Measurements from ENCODE around the gene CHRNA9. TPM values are rescaled to one million over a fixed set of nuclear protein-coding genes. Genes with fewer than 3 reads are reported as not detected.
"Not testable (repeated sequence)": the region's sequence is repeated elsewhere in the genome, so short reads cannot be mapped to it uniquely, and the experiment has no call there.

The CHRNA9 gene
- 0.35 TPM for polyA plus RNA-seq (2013, experiment 1 of 2; ENCODE audit: insufficient read length)
- 0.06 TPM for polyA plus RNA-seq (2013, experiment 2 of 2; ENCODE audit: insufficient read length)

GRCh38 chr4:40334591-40335524 is at the start of gene CHRNA9:
Gene CHRNA9, plus strand, starts transcription at chr4:40335333. Its CDS starts 135 bp downstream, at chr4:40335468.
- no peak for DNase-seq

GRCh38 chr4:40285692-40286091 is 49.4 kb upstream of the CHRNA9 start:
- no peak for DNase-seq

DNA sequence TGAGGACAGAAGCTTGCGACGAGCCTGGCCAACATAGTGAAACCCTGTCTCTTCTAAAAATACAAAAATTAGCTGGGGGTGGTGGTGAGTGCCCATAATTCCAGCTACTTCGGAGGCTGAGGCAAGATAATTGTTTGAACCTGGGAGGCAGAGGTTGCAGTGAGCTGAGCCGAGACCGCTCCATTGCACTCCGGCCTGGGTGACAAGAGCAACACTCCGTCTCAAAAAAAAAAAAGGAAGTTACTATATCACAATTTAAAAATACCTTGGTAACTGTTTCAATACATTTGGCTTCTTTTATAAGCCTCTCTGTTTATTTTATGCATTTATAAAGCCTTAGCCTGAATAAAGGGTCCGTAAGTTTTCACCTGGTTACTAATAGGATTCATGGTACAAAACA is 46.6 kb upstream of the CHRNA9 start:
- no peak for DNase-seq

DNA sequence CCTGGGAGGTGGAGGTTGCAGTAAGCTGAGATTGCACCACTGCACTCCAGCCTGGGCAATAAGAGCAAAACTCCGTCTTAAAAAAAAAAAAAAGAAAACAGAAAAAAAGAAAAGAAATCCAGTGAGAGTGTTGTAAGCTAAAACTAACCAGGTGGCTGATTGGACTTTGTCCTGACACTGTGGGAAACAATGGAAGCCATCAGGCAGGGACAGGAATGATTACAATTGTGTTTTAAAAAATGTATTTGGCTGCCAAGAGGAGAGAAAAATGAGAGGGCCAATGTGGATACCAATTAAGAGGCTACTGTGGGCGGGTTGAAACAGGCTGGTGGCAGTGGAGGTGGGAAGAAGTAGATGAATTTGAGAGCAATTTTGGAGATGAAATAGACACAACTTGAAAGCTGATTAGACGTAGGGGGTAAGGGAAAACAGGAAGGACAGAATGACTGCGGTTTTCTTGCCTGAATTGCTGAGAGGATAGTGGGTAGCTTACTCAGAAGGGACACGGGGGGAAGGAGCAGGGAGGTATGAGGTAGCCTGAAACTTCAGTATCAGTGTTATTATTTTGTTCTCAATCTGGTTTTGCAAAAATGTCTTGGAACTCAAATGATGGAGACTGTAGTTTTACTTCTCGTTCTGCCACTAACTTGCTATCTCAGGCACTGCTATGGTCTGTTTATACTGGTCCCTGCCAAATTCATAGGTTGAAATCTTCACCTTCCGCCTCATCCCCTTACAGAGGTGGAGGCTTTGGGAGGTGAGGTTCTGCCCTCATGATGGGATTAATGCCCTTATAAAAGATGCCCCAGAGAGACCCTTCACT is 45.6 kb upstream of the CHRNA9 start:
- DNase-seq, result no peak

DNA sequence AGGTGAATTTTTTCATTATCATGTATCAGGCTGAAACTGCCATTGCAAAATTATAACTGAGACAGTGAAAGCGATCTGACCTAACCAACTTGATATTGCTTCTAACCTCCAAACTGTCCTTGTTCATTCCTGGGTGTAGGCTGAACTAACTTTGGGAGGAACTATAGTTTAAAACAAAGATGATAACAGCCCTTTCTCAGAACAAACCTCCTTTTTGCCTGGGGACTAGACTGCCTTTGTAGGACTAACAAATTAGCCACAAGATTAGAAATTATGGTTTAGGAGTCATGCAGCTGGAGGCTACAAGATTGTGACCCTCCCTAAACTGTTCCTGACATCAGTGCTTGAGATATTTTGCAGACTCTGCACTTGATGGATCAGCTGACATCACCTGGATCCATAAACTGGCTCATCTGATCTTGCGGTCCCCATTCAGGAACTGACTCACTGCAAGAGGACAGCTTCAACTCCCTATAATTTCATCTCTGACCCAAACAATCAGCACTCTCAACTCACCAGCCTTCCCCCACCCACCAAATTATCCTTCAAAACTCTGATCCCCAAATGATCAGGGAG is 44.4 kb upstream of the CHRNA9 start:
- DNase-seq, result not testable (repeated sequence)

DNA sequence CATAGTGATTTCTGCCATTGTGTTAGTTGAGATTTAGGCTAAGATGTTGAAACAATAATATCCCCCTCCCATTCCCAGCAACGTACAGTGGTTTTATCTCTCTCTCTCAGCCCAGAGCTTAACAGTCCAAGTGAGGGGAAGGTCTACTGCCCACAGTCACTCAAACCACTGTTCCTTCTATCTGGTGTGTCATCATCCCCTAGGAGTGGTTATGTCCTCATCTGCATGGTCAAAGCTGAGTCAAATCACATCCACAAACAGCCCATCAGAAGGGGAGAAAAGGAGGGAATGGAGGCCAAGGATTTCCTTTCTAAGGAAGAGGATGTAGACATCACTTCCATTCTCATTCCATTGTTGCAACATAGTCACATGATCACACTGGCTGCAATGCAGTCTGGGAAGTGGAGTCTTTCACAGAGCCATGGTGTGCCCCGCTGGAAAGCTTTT is 42.8 kb upstream of the CHRNA9 start:
- peak; percentile 6 for DNase-seq

- no peak for DNase-seq
Observed at GRCh38 chr4:40294339-40294738, 40.8 kb upstream of the CHRNA9 start.

GRCh38 chr4:40295030-40295429 is 40.1 kb upstream of the CHRNA9 start:
- not testable (repeated sequence) for DNase-seq

- DNase-seq, result no peak
Observed at GRCh38 chr4:40295572-40295971, 39.6 kb upstream of the CHRNA9 start.

GRCh38 chr4:40299126-40299525 is 36.0 kb upstream of the CHRNA9 start:
- DNase-seq, result no peak

DNA sequence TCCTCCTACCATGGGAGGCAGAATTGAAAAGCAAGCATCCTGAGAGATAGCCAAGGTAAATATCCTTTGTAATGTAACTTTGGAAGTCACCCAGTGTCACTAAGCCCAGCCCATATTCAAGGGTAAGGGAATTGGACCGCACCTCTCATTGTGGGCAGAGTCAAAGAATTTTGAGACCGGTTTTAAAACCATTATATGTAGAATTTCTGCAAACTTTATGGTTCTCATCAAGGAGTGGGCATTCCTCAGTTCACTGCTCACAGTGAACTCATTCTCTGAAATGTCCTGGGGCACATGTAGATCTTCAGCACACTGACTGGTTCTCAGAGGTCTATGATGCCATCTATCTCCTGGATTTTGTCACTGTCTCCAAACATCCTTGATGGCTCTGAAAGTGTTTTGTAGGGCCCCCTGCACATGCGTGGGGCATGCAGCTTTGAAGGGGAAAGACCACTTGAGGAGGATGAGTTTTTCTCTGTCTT is 35.3 kb upstream of the CHRNA9 start:
- DNase-seq, result no peak

- no peak for DNase-seq
Observed at GRCh38 chr4:40300371-40301162, 34.6 kb upstream of the CHRNA9 start.

GRCh38 chr4:40301603-40302002 is 33.5 kb upstream of the CHRNA9 start:
- no peak for DNase-seq

GRCh38 chr4:40303751-40304150 is 31.4 kb upstream of the CHRNA9 start:
- no peak for DNase-seq

- no peak for DNase-seq
Observed at GRCh38 chr4:40305328-40306170, 29.6 kb upstream of the CHRNA9 start.

- DNase-seq, result no peak
Observed at GRCh38 chr4:40306226-40306625, 28.9 kb upstream of the CHRNA9 start.

DNA sequence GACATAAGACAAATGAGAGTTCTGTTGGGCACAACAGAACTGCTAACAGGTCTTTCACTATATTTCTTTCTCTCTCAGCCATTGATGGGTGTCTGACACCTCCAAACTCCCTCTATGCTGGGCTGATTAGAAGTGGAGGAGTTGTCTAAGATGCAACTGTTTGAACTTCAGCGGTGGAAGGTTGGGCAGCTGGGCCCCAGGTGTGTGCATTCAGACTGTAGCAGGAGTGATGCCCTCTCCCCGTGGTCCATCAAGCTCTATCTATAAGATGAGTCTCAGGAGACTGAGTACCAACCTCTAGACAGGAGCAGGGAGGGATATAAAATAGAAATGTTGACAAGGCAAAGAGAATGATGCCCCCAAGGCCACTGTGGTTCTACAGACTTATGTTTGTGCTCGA is 28.2 kb upstream of the CHRNA9 start:
- DNase-seq, result no peak

DNA sequence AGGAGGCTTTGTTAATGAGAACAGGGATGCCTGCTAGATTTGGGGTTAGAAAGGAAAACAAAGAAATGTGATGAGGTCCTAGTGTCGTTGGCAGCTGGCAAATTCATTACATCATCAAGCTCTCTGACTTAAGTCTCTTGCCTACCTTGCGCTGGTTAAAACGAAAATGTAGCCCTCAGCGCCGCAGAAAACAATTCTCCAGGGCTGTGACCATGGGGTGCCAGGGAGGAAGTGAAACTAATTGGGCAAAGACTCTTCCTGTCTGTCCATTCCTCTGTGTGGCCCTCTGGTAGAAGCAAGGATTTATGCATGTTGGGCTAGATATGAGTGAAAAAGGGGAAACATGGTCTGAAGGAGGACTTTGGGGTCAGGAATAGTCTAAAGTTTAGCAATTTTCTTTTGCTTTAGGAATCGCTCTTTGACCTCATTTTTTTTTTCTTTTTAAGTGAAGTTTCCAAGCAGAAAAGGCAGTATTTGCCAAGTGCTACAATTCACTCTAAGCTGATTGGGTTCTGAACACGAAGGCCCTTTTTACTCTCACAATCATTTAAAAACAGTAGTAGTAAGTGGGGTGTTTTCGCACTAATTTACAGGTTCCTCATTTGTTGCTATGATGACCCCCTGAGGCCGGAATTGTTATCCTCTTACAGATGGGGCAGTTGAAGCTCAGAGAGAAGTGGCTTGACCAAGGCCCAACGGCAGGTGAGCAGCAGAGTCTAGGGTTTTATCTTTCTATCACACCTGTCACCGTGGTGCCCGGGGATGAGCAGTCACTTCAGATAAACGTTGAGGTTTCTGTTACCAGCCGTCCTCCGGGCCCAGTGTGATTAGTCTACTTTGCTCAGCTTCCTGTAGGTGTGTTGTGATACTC is 27.3 kb upstream of the CHRNA9 start:
- DNase-seq, result no peak

- no peak for DNase-seq
Observed at GRCh38 chr4:40308528-40309122, 26.5 kb upstream of the CHRNA9 start.
